ENCODE results near the gene SSBP4.

Gene SSBP4

DNA sequence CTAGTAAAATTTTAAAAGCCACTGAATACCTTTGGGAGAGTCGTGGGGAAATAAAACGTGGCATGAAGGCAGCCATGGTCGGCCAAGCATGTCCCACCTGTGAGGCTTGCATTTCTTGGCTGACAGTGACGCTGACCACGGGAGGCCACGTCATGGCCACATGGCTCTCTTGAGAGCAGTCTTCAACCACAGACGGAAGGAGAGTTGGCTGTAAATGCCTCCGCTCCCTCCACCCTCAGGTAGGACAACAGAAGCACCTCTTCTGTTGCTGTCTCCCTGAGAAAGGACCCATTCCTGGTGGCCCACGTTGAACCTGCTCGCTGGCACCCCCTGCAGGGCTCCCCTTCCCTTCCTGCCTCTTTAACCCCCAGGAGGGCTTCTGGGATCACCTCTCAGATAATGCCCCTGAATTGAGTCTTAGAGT is 11.1 kb upstream of the SSBP4 start:
- TF ChIP-seq, protein P1, sequence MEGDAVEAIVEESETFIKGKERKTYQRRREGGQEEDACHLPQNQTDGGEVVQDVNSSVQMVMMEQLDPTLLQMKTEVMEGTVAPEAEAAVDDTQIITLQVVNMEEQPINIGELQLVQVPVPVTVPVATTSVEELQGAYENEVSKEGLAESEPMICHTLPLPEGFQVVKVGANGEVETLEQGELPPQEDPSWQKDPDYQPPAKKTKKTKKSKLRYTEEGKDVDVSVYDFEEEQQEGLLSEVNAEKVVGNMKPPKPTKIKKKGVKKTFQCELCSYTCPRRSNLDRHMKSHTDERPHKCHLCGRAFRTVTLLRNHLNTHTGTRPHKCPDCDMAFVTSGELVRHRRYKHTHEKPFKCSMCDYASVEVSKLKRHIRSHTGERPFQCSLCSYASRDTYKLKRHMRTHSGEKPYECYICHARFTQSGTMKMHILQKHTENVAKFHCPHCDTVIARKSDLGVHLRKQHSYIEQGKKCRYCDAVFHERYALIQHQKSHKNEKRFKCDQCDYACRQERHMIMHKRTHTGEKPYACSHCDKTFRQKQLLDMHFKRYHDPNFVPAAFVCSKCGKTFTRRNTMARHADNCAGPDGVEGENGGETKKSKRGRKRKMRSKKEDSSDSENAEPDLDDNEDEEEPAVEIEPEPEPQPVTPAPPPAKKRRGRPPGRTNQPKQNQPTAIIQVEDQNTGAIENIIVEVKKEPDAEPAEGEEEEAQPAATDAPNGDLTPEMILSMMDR (conservative IDR thresholded peaks at IDR 0.05; ENCODE audit: control insufficient read depth, insufficient read depth, low read depth, low read length), result peak; percentile 43
- no peak overlapping the region for H3K4me3 ChIP-seq (ENCODE audit: control insufficient read depth, low read depth, low read length)
- DNase-seq (ENCODE audit: low read depth), result no peak

- TF ChIP-seq, protein P1 (conservative IDR thresholded peaks at IDR 0.05; ENCODE audit: control insufficient read depth, insufficient read depth, low read depth, low read length), result no peak
- DNase-seq (ENCODE audit: low read depth), result no peak
- no peak overlapping the region for H3K4me3 ChIP-seq (ENCODE audit: control insufficient read depth, low read depth, low read length)
These were observed 6.5 kb upstream of the SSBP4 start for GRCh38 chr19:18412610-18413239.

DNA sequence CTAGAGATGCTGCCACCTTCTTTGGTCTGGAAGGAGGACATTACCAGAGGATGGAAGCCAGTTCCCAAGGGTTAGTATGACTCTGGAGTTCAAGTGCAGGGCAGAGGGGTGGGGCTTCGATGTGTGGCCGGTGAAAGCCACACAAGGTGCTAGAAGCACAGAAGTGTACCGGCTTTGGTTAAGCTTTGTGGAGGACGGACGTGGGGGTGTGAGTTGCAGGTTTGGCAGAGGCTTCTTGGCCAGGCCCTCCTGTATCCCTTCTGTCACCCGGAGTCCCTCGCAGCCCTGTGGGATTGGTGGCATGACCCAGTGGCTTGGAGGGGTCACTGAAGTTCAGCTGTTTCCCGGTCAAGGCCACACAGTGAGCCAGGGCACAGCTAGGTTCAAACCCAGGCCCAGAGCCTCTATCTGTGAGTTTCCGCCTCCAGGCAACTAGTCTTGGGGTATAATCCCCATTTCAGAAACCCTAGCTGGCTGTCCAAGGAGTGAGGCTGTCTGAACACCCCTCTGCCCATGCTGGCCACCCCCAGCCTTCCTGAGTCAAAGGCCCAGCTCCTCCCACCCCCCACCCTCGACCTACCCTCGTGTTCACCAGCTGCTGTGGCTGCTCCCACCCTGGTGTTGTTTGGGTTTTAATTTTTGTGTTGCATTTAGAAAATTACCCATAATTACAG is 4.6 kb upstream of the SSBP4 start:
- peak overlapping the region; percentile 43 for H3K4me3 ChIP-seq (ENCODE audit: control insufficient read depth, low read depth, low read length)
- TF ChIP-seq, protein P1 (conservative IDR thresholded peaks at IDR 0.05; ENCODE audit: control insufficient read depth, insufficient read depth, low read depth, low read length), result no peak
- no peak for DNase-seq (ENCODE audit: low read depth)

DNA sequence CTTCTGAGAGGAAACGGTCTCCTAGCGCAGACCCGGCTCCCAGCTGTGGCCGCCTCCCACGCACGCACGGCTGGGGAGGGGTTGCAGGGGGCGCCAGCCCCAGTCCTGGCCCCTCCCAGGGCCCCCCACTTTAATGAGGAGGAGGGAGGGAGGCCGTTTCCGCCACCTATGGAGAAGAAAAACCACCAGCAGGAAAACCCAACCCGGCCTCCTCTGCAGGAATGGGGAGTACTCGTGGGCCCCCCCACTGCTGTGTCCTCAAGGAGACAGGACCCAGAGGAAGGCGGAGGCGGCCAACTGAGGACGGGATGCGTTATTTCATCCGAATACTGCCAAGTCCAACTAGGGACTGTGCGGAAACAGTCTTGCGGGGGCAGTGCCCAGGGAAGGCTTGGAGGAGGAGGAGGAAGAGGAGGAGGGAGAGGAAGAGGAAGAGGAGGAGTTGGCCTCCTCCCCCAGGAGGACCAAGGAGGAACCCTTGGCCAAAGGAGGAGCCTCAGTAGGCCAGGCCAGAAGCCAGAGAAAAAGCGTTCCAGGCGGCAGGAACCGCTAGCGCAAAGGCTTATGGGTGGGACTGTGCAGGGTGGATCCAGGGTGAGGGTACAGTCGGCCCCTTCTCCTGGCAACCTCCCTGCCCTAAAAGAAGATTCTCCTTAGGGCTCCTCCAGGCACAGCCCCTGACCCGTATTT is 3.9 kb upstream of the SSBP4 start:
- peak overlapping the region; percentile 43 for H3K4me3 ChIP-seq (ENCODE audit: control insufficient read depth, low read depth, low read length)
- DNase-seq (ENCODE audit: low read depth), result peak; percentile 90
- TF ChIP-seq, protein P1 (conservative IDR thresholded peaks at IDR 0.05; ENCODE audit: control insufficient read depth, insufficient read depth, low read depth, low read length), result no peak

DNA sequence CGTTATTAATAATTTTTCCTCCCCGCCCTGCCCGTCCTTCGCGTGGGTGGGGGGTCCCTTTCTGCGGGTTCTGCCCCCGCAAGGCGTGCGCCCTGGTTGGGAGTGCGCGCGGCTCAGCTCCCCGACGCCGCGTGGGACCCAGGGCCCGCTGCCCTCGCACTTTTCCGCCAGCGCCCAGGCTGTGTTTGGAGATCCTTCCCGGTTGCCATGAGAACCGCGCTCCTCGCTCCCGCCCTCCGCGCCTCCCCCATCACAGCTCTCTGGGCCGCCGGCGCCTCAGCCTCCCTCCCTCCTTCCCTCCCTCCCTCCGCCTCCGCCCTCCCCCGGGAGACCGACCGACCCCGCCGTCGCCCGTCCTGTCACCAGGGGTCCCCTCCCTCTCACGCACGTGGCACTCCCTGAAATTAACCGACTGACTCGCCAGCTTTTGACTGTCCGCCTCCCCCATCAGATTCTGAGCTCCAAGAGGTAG is 2.4 kb upstream of the SSBP4 start:
- TF ChIP-seq, protein P1 (conservative IDR thresholded peaks at IDR 0.05; ENCODE audit: control insufficient read depth, insufficient read depth, low read depth, low read length), result no peak
- H3K4me3 ChIP-seq (ENCODE audit: control insufficient read depth, low read depth, low read length), result peak overlapping the region; percentile 38
- DNase-seq (ENCODE audit: low read depth), result peak; percentile 83

- TF ChIP-seq, protein P1 (conservative IDR thresholded peaks at IDR 0.05; ENCODE audit: control insufficient read depth, insufficient read depth, low read depth, low read length), result no peak
- H3K4me3 ChIP-seq (ENCODE audit: control insufficient read depth, low read depth, low read length), result peak overlapping the region; percentile 38
- peak; percentile 69 for DNase-seq (ENCODE audit: low read depth)
These were observed 1.8 kb upstream of the SSBP4 start for GRCh38 chr19:18417250-18418028.
